Tibial nerve (tissue), 4 donors: ENCODE data around the gene TGM3.

Experiments
- CTCF ChIP-seq, 5 experiments: fragments of 200-600 bp in 3 of 5; fragments of 450-650 bp in 2 of 5; sonication (generic) in 3 of 5; IDR thresholded peaks; one replicate each; pipeline ENCODE4 v1.5.1; 2016 to 2019; ENCODE audit warnings: antibody characterized with exemption in 5 of 5, mild to moderate bottlenecking in 3 of 5, moderate library complexity in 2 of 5
- EP300 ChIP-seq, 2 donors: sonication (generic); formaldehyde crosslinking; IDR thresholded peaks; one replicate each; pipeline ENCODE4 v1.6.1; 2017; ENCODE audit warnings: antibody characterized with exemption in 2 of 2, mild to moderate bottlenecking in 1 of 2
- POLR2A ChIP-seq, 2 donors: fragments of 450-650 bp; IDR thresholded peaks; one replicate each; pipeline ENCODE4 v1.6.1; 2017; ENCODE audit warnings: antibody characterized with exemption in 2 of 2, mild to moderate bottlenecking in 2 of 2, moderate library complexity in 2 of 2

- TF ChIP-seq CTCF (IDR thresholded peaks at IDR 0.05) (no peak), EP300 (IDR thresholded peaks at IDR 0.05) (no peak), POLR2A (IDR thresholded peaks at IDR 0.05) (no peak)
These were observed 25.2 kb downstream of the TGM3 start for GRCh38 chr20:2320813-2321658.
